K562 (cell line): ENCODE results near the gene PIWIL1. TPM values are rescaled to one million over a fixed set of nuclear protein-coding genes. Genes with fewer than 3 reads are reported as not detected.

Experiments
- ATAC-seq: fragments of 200-7000 bp; cut with Tn5 transposase; 3 replicates; pipeline ENCODE4 v1.9.1; 2020; ENCODE audit warnings: moderate library complexity
- BruUV-seq: library from RNA; stranded (reverse); fragments of 400-500 nt; replicated peaks from 2 replicates; lab custom pipeline; 2021; lab: Mats Ljungman, UMichigan
- CTCF ChIA-PET: fragments of 300-600 bp; formaldehyde crosslinking; extraction: SDS; loops from one replicate; lab custom pipeline; 2021; ENCODE audit warnings: low intra/inter-chr PET ratio; lab: Yijun Ruan, JAX
- POLR2A ChIA-PET: fragments of 300-600, 350-650 bp; sonication (Branson Sonifier 250); formaldehyde crosslinking; extraction: SDS; loops from one replicate; lab custom pipeline; 2021; ENCODE audit warnings: antibody characterized with exemption, inconsistent platforms; lab: Yijun Ruan, JAX
- DNase-seq, 4 experiments: peaks; one replicate each; pipeline versions ENCODE4 v3.0.0 to v3.0.0-alpha.2; 2011 to 2018; ENCODE audit warnings: low spot score in 3 of 4, mixed read lengths in 3 of 4; ENCODE audit errors: extremely low read depth in 1 of 4
- FAIRE-seq: peaks from 2 replicates; lab custom pipeline; 2011; peaks lifted over from hg19 to GRCh38; lab: Jason Lieb, UNC
- H2AFZ ChIP-seq: 2 replicates; pipeline ENCODE4 v1.6.0; 2011; ENCODE audit warnings: low read depth, low read length, control low read depth, inconsistent platforms
- H3K27ac ChIP-seq: fragments of 200-600 bp; 3 replicates; pipeline ENCODE4 v1.8.0; 2011; ENCODE audit warnings: low read depth, mild to moderate bottlenecking, control low read depth, inconsistent platforms, low read length, moderate library complexity, mixed read lengths; ENCODE audit errors: extremely low read depth
- H3K27me3 ChIP-seq, 2 experiments: fragments of 300-600 bp in 1 of 2; 2 replicates in 1 of 2; 3 replicates in 1 of 2; pipeline versions ENCODE4 v1.6.0 to v1.8.0; 2011; ENCODE audit warnings: inconsistent platforms in 2 of 2, low read length in 2 of 2, mild to moderate bottlenecking in 1 of 2, mixed read lengths in 1 of 2, moderate library complexity in 1 of 2; ENCODE audit not compliant: control insufficient read depth in 2 of 2, insufficient read depth in 2 of 2
- H3K36me3 ChIP-seq: fragments of 300-600 bp; 3 replicates; pipeline ENCODE4 v1.8.0; 2011; ENCODE audit warnings: mild to moderate bottlenecking, low read length, inconsistent platforms; ENCODE audit not compliant: control insufficient read depth, insufficient read depth
- H3K4me1 ChIP-seq, 2 experiments: fragments of 200-600 bp in 1 of 2; replicated peaks in 1 of 2; 2 replicates in 1 of 2; 3 replicates in 1 of 2; pipeline versions ENCODE4 v1.5.1 to v1.8.0; 2011; ENCODE audit warnings: inconsistent platforms in 2 of 2, low read length in 2 of 2, mild to moderate bottlenecking in 1 of 2, mixed read lengths in 1 of 2, moderate library complexity in 1 of 2; ENCODE audit not compliant: control insufficient read depth in 2 of 2, insufficient read depth in 2 of 2
- H3K4me2 ChIP-seq: 2 replicates; pipeline ENCODE4 v1.6.1; 2011; ENCODE audit warnings: low read length, control low read depth, inconsistent platforms, mixed read lengths; ENCODE audit not compliant: insufficient read depth
- H3K4me3 ChIP-seq: fragments of 200-600 bp; sonication (generic), shearing (Covaris generic); 2 replicates; pipeline ENCODE4 v1.5.1; 2016; ENCODE audit warnings: control low read depth, inconsistent platforms
- H3K79me2 ChIP-seq: fragments of 200-600 bp; 3 replicates; pipeline ENCODE4 v1.8.0; 2011; ENCODE audit warnings: low read length, inconsistent platforms; ENCODE audit not compliant: control insufficient read depth, insufficient read depth
- H3K9ac ChIP-seq, 2 experiments: 2 replicates each; pipeline versions ENCODE4 v1.6.0 to v1.6.1; 2011; ENCODE audit warnings: low read depth in 2 of 2, low read length in 2 of 2, control low read depth in 1 of 2, inconsistent platforms in 1 of 2, mild to moderate bottlenecking in 1 of 2, mixed read lengths in 1 of 2; ENCODE audit not compliant: insufficient read depth in 1 of 2
- H3K9me1 ChIP-seq: one replicate; pipeline ENCODE4 v1.6.0; 2011; ENCODE audit warnings: inconsistent platforms, mild to moderate bottlenecking, low read length, moderate library complexity; ENCODE audit not compliant: control insufficient read depth, insufficient read depth
- H3K9me3 ChIP-seq: replicated peaks from 2 replicates; pipeline ENCODE4 v1.5.1; 2011; ENCODE audit warnings: low read depth, low read length, inconsistent platforms; ENCODE audit not compliant: control insufficient read depth, insufficient read depth
- H4K20me1 ChIP-seq: replicated peaks from 2 replicates; pipeline ENCODE4 v1.6.1; 2011; ENCODE audit warnings: low read length, inconsistent platforms, mixed read lengths; ENCODE audit not compliant: control insufficient read depth, insufficient read depth
- CBX8 ChIP-seq: fragments of 200-600 bp; sonication (generic); IDR thresholded peaks from 2 replicates; pipeline ENCODE4 v1.6.1; 2012; ENCODE audit warnings: borderline replicate concordance, mixed run types, low read depth, mild to moderate bottlenecking, moderate library complexity, mixed read lengths, low read length, control low read depth, inconsistent platforms; ENCODE audit not compliant: poor library complexity, severe bottlenecking; ENCODE audit errors: extremely low read depth
- CHD1 ChIP-seq: fragments of 200-600 bp; sonication (generic); IDR thresholded peaks from one replicate; pipeline ENCODE4 v1.6.1; 2012; ENCODE audit warnings: mild to moderate bottlenecking, moderate library complexity, low read length, inconsistent platforms
- CXXC5 ChIP-seq: fragments of 250-450 bp; sonication (Bioruptor Pico); IDR thresholded peaks from 2 replicates; pipeline ENCODE4 v1.8.0; 2022; ENCODE audit warnings: inconsistent platforms, mild to moderate bottlenecking, moderate library complexity
- EWSR1 ChIP-seq: fragments of 450-650 bp; IDR thresholded peaks from 2 replicates; pipeline ENCODE4 v1.6.1; 2018; ENCODE audit warnings: borderline replicate concordance, mild to moderate bottlenecking, low read depth, moderate library complexity; ENCODE audit not compliant: partially characterized antibody
- GATAD2B ChIP-seq: fragments of 450-650 bp; IDR thresholded peaks from 2 replicates; pipeline ENCODE4 v1.6.1; 2017; ENCODE audit warnings: mild to moderate bottlenecking, borderline replicate concordance
- HCFC1 ChIP-seq: IDR thresholded peaks from 2 replicates; pipeline ENCODE4 v1.6.1; 2012; ENCODE audit warnings: low read depth, low read length, improper control_type of control experiment
- IRF2 ChIP-seq: sonication (generic); formaldehyde crosslinking; IDR thresholded peaks from 2 replicates; pipeline ENCODE4 v1.8.1; 2022; ENCODE audit warnings: mild to moderate bottlenecking, missing genetic modification reagents
- NR2C1 ChIP-seq, 2 experiments: fragments of 450-650 bp; IDR thresholded peaks; 2 replicates each; pipeline ENCODE4 v1.6.1; 2017; ENCODE audit warnings: mild to moderate bottlenecking in 2 of 2, antibody characterized with exemption in 1 of 2, inconsistent platforms in 1 of 2, missing compliant biosample characterization in 1 of 2, missing genetic modification characterization in 1 of 2
- NR3C1 ChIP-seq: sonication (generic); formaldehyde crosslinking; IDR thresholded peaks from 2 replicates; pipeline ENCODE4 v1.8.1; 2022; ENCODE audit warnings: missing genetic modification reagents
- RBM14 ChIP-seq: fragments of 200-400 bp; formaldehyde crosslinking; IDR thresholded peaks from 2 replicates; pipeline ENCODE4 v1.6.1; 2018; ENCODE audit warnings: low read depth, mild to moderate bottlenecking, low read length, moderate library complexity, borderline replicate concordance; ENCODE audit not compliant: insufficient read depth
- ZNF175 ChIP-seq: fragments of 200-800 bp; sonication (Bioruptor generic); IDR thresholded peaks from 2 replicates; pipeline ENCODE4 v1.6.1; 2016; ENCODE audit warnings: low read depth, mild to moderate bottlenecking, missing genetic modification characterization, missing compliant biosample characterization
- WGBS: fragments of 100-300 bp; shearing (Covaris generic); methylation state at CpG from one replicate; pipeline ENCODE4 v1.1.6; 2016; ENCODE audit warnings: low coverage, mixed read lengths; ENCODE audit not compliant: insufficient coverage; ENCODE audit errors: missing lambda C conversion rate; 5-methylcytosine and 5-hydroxymethylcytosine counted together
- in situ Hi-C: fragments of 300-500 bp; cut with MboI; formaldehyde crosslinking; loops from 4 replicates; pipeline ENCODE4 v1.15.0; 2018; ENCODE audit warnings: inconsistent platforms, mixed read lengths
- intact Hi-C: fragments of 100-400 bp; cut with micrococcal nuclease; formaldehyde crosslinking; loops from 2 replicates; pipeline ENCODE4 v1.14.2; 2022
- polyA plus RNA-seq, 8 experiments: library from polyadenylated mRNA; depleted of rRNA in 4 of 8; stranded (reverse) in 5 of 8; unstranded in 3 of 8; fragments of >200 nt; fragmentation: Nextera tagmentation in 2 of 8; fragmentation: Illumina TruSeq in 1 of 8; extraction: Ambion mirVana in 2 of 8; extraction: Trizol in 1 of 8; gene quantifications; 2 replicates each; pipeline versions ENCODE4 v1.2.1 to v1.2.3, GENCODE V29; 2011 to 2014; ENCODE audit warnings: inconsistent platforms in 1 of 8, missing spikeins in 1 of 8
- total RNA-seq, 7 experiments: library from RNA; depleted of rRNA in 6 of 7; stranded (reverse); fragments of >200 nt in 6 of 7; fragmentation: Illumina TruSeq in 2 of 7; extraction: Trizol in 2 of 7; gene quantifications; 2 replicates each; pipeline versions ENCODE4 v1.2.1 to v1.2.3, GENCODE V29; 2011 to 2021; ENCODE audit warnings: low replicate concordance in 1 of 7
- TF ChIP-seq, protein P1 (sequence below): conservative IDR thresholded peaks from 2 replicates; pipeline ENCODE4 v1.6.1; 2011; ENCODE audit warnings: low read depth, mild to moderate bottlenecking, low read length; ENCODE audit not compliant: control insufficient read depth
- TF ChIP-seq, protein P2 (sequence below): fragments of 450-650 bp; formaldehyde crosslinking; IDR thresholded peaks from 2 replicates; pipeline ENCODE4 v1.4.0; 2020; ENCODE audit warnings: mild to moderate bottlenecking

Gene PIWIL1
- total and polyA plus RNA-seq, 9 of the 15 experiments (the other 6 are each of a cell fraction or from before 2014, with no cell fraction given): not detected

- BruUV-seq: no TSS peak
- Histone ChIP-seq H2AFZ (no peak overlapping the region), H3K9ac (no peak overlapping the region), H3K9me3 (no peaks in the 10 kb centered on the region), H3K27ac (no peak overlapping the region), H3K9me1 (no peaks in the 10 kb centered on the region), H3K4me1 (no peaks in the 10 kb centered on the region), H3K4me2 (no peak overlapping the region), H3K79me2 (no peaks in the 10 kb centered on the region), H4K20me1 (no peaks in the 10 kb centered on the region), H3K27me3 (peaks cover 0 to 10% of the 10 kb centered on the region in 2 experiments; a peak in 2 of 5 replicates), H3K36me3 (no peaks in the 10 kb centered on the region), H3K4me3 (no peak overlapping the region)
- FAIRE-seq (no peak), DNase-seq (no peak), ATAC-seq (no peak)
- under 1% methylated on average over 9 of the region's 14 CpGs for whole genome bisulfite sequencing
- in situ Hi-C loops: no loop called here
- ChIA-PET CTCF (no interaction called here), POLR2A (no interaction called here)
- intact Hi-C loops: no loop called here
- TF ChIP-seq EWSR1: no peak
- no peak for TF ChIP-seq CHD1
- no peak for TF ChIP-seq IRF2 (CRISPR knock-in tag)
- TF ChIP-seq RBM14: no peak
- TF ChIP-seq, protein P1, sequence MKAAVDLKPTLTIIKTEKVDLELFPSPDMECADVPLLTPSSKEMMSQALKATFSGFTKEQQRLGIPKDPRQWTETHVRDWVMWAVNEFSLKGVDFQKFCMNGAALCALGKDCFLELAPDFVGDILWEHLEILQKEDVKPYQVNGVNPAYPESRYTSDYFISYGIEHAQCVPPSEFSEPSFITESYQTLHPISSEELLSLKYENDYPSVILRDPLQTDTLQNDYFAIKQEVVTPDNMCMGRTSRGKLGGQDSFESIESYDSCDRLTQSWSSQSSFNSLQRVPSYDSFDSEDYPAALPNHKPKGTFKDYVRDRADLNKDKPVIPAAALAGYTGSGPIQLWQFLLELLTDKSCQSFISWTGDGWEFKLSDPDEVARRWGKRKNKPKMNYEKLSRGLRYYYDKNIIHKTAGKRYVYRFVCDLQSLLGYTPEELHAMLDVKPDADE: no peak
- TF ChIP-seq GATAD2B: no peak
- no peak for TF ChIP-seq ZNF175
- TF ChIP-seq CBX8: no peak
- TF ChIP-seq NR3C1 (CRISPR knock-in tag): no peak
- TF ChIP-seq, protein P2, sequence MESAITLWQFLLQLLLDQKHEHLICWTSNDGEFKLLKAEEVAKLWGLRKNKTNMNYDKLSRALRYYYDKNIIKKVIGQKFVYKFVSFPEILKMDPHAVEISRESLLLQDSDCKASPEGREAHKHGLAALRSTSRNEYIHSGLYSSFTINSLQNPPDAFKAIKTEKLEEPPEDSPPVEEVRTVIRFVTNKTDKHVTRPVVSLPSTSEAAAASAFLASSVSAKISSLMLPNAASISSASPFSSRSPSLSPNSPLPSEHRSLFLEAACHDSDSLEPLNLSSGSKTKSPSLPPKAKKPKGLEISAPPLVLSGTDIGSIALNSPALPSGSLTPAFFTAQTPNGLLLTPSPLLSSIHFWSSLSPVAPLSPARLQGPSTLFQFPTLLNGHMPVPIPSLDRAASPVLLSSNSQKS (CRISPR knock-in tag): no peak
- TF ChIP-seq CXXC5 (CRISPR knock-in tag): no peak
- no peak for TF ChIP-seq NR2C1 (IDR thresholded peaks at IDR 0.05)
- TF ChIP-seq NR2C1 (tag; IDR thresholded peaks at IDR 0.05): no peak
- no peak for TF ChIP-seq HCFC1
These were observed 53.5 kb downstream of the PIWIL1 start for GRCh38 chr12:130391186-130391585.
